Measurements from ENCODE around the gene LMCD1.

The LMCD1 gene
- total RNA-seq: 0.36 to 0.52 reads per million in 2 experiments

- DNase-seq (ENCODE audit: low read depth): peak; percentile 70
These were observed at the start of gene LMCD1 for GRCh38 chr3:8501371-8502131. Gene LMCD1 (plus strand): TSS chr3:8501823. CDS start chr3:8501939, 116 bp downstream.

- DNase-seq (ENCODE audit: low read depth): no peak
These were observed 49.5 kb upstream of the LMCD1 start for GRCh38 chr3:8452112-8452511.

GRCh38 chr3:8453153-8453552 lies 48.5 kb upstream of the LMCD1 start:
- DNase-seq (ENCODE audit: low read depth): no peak

GRCh38 chr3:8455526-8456411 lies 45.9 kb upstream of the LMCD1 start:
- no peak for DNase-seq (ENCODE audit: low read depth)

- no peak for DNase-seq (ENCODE audit: low read depth)
These were observed 45.2 kb upstream of the LMCD1 start for GRCh38 chr3:8456412-8456811.

- DNase-seq (ENCODE audit: low read depth): no peak
These were observed 44.6 kb upstream of the LMCD1 start for GRCh38 chr3:8457039-8457438.

GRCh38 chr3:8458238-8458661 lies 43.4 kb upstream of the LMCD1 start:
- DNase-seq (ENCODE audit: low read depth): no peak

GRCh38 chr3:8458711-8459110 lies 42.9 kb upstream of the LMCD1 start:
- no peak for DNase-seq (ENCODE audit: low read depth)

GRCh38 chr3:8460050-8460708 lies 41.4 kb upstream of the LMCD1 start:
- no peak for DNase-seq (ENCODE audit: low read depth)

GRCh38 chr3:8460815-8461456 lies 40.7 kb upstream of the LMCD1 start:
- no peak for DNase-seq (ENCODE audit: low read depth)

GRCh38 chr3:8464668-8465067 lies 37.0 kb upstream of the LMCD1 start:
- no peak for DNase-seq (ENCODE audit: low read depth)

- no peak for DNase-seq (ENCODE audit: low read depth)
These were observed 35.1 kb upstream of the LMCD1 start for GRCh38 chr3:8466526-8466925.

- DNase-seq (ENCODE audit: low read depth): no peak
These were observed 30.8 kb upstream of the LMCD1 start for GRCh38 chr3:8470801-8471200.

GRCh38 chr3:8472549-8472948 lies 29.1 kb upstream of the LMCD1 start:
- no peak for DNase-seq (ENCODE audit: low read depth)

- DNase-seq (ENCODE audit: low read depth): no peak
These were observed 28.6 kb upstream of the LMCD1 start for GRCh38 chr3:8473029-8473428.

- DNase-seq (ENCODE audit: low read depth): no peak
These were observed 27.6 kb upstream of the LMCD1 start for GRCh38 chr3:8473990-8474389.

GRCh38 chr3:8474991-8475390 lies 26.6 kb upstream of the LMCD1 start:
- DNase-seq (ENCODE audit: low read depth): no peak

GRCh38 chr3:8480699-8481098 lies 20.9 kb upstream of the LMCD1 start:
- DNase-seq (ENCODE audit: low read depth): no peak

GRCh38 chr3:8481380-8481779 lies 20.2 kb upstream of the LMCD1 start:
- DNase-seq (ENCODE audit: low read depth): no peak

GRCh38 chr3:8482263-8482662 lies 19.4 kb upstream of the LMCD1 start:
- no peak for DNase-seq (ENCODE audit: low read depth)

GRCh38 chr3:8482960-8483665 lies 18.5 kb upstream of the LMCD1 start:
- DNase-seq (ENCODE audit: low read depth): no peak
